ENCODE data around the gene SMURF1.

SMURF1 gene

GRCh38 chr7:99014113-99014985 is 129.6 kb downstream of the SMURF1 start:
- H3K27ac ChIP-seq (ENCODE audit: low read length), result no peak overlapping the region
- no peak for DNase-seq (ENCODE audit: low read depth, low spot score)
- no peaks in the 10 kb centered on the region for H3K9me3 ChIP-seq (ENCODE audit: control insufficient read depth, insufficient read depth, low read length)
- no CpG with 5 or more reads among the region's 18 CpGs for WGBS (ENCODE audit: insufficient coverage, insufficient read length)
- H3K27me3 ChIP-seq (ENCODE audit: control insufficient read depth, insufficient read depth, low read length), result no peaks in the 10 kb centered on the region
- H3K4me1 ChIP-seq (ENCODE audit: control insufficient read depth, insufficient read depth, low read length), result no peaks in the 10 kb centered on the region
- peaks cover 26% of the 10 kb centered on the region for H3K36me3 ChIP-seq (ENCODE audit: control insufficient read depth, insufficient read depth, low read length)
- H3K4me3 ChIP-seq (ENCODE audit: low read length), result no peak overlapping the region

DNA sequence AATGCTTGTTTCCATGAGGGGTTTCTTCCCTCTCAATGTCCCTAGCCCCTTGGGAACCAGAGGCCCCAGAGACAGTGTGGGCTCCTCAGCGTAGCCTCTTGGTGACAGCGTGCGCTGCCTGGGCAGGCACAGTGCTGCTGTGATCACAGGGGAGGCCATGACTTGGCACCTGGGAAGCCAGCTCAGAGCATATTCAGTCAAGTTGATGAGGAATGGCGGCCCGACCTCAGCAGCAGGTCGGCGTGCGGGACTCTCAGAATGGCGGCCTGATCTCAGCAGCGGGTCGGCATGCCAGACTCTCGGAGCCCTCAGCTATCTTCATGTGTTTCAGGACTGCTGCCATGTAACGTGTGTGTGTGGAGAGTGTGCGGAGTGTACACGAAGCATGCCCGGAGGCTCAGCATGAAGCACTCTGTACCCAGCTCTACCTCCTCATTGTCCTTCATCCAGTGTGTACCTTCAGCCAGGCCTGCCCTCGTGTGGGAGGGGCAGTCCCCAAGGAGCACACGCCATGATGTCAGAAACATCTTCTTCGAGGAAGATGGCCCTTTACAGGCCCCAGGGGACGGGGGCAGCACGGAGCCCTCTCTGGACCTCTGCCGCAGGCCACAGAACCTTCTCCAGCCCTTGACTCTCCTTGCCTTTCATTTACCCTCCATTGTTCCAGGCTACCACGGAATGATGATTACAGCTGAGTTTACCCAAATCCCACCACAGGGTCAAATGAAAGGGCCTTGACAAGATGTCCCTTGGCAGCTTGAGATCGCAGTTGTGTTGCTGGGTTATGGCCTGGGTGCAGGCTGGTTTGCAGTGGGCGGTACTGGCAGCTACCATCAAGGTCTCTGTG is 130.4 kb downstream of the SMURF1 start:
- Histone ChIP-seq H3K9me3 (ENCODE audit: control insufficient read depth, insufficient read depth, low read length) (no peaks in the 10 kb centered on the region), H3K4me3 (ENCODE audit: low read length) (no peak overlapping the region), H3K27ac (ENCODE audit: low read length) (no peak overlapping the region), H3K36me3 (ENCODE audit: control insufficient read depth, insufficient read depth, low read length) (peaks cover 34% of the 10 kb centered on the region), H3K4me1 (ENCODE audit: control insufficient read depth, insufficient read depth, low read length) (no peaks in the 10 kb centered on the region), H3K27me3 (ENCODE audit: control insufficient read depth, insufficient read depth, low read length) (no peaks in the 10 kb centered on the region)
- no peak for DNase-seq (ENCODE audit: low read depth, low spot score)
- WGBS (ENCODE audit: insufficient coverage, insufficient read length), result no CpG with 5 or more reads among the region's 25 CpGs

GRCh38 chr7:99012722-99013121 is 131.2 kb downstream of the SMURF1 start:
- H3K36me3 ChIP-seq (ENCODE audit: control insufficient read depth, insufficient read depth, low read length), result peaks cover 38% of the 10 kb centered on the region
- no peaks in the 10 kb centered on the region for H3K27me3 ChIP-seq (ENCODE audit: control insufficient read depth, insufficient read depth, low read length)
- no peaks in the 10 kb centered on the region for H3K4me1 ChIP-seq (ENCODE audit: control insufficient read depth, insufficient read depth, low read length)
- no peak overlapping the region for H3K27ac ChIP-seq (ENCODE audit: low read length)
- no CpG with 5 or more reads among the region's 13 CpGs for WGBS (ENCODE audit: insufficient coverage, insufficient read length)
- H3K4me3 ChIP-seq (ENCODE audit: low read length), result no peak overlapping the region
- no peak for DNase-seq (ENCODE audit: low read depth, low spot score)
- H3K9me3 ChIP-seq (ENCODE audit: control insufficient read depth, insufficient read depth, low read length), result no peaks in the 10 kb centered on the region

DNA sequence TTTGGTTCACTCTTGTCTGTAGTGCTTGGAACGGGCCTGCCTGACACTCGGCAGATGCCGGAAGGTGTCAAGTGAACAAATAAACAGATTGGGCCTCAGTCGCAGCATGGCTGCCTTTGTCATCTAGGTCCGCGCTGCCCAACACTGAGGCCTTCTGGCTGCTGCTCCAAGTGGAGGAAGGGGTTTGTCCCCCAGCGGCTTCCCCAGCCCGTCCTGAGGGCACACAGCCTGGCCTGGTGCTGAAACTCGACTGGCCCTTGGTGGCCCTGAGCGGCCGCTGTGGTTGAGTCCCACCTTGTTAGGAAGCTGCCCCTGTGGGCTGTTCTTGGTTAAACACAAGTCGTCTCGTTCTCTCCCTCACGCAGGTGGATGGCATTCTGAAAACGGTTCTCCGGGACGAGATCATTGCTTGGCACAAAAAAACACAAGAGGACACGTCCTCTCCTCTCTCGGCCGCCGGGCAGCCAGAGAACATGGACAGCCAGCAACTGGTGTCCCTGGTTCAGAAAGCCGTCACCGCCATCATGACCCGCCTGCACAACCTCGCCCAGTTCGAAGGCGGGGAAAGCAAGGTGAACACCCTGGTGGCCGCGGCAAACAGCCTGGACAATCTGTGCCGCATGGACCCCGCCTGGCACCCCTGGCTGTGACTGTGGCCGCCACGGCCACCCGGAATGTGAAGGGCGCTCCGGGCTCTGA is 132.1 kb downstream of the SMURF1 start:
- H3K27ac ChIP-seq (ENCODE audit: low read length), result no peak overlapping the region
- no peak overlapping the region for H3K4me3 ChIP-seq (ENCODE audit: low read length)
- no CpG with 5 or more reads among the region's 36 CpGs for WGBS (ENCODE audit: insufficient coverage, insufficient read length)
- no peaks in the 10 kb centered on the region for H3K27me3 ChIP-seq (ENCODE audit: control insufficient read depth, insufficient read depth, low read length)
- no peaks in the 10 kb centered on the region for H3K9me3 ChIP-seq (ENCODE audit: control insufficient read depth, insufficient read depth, low read length)
- H3K36me3 ChIP-seq (ENCODE audit: control insufficient read depth, insufficient read depth, low read length), result peaks cover 40% of the 10 kb centered on the region
- no peaks in the 10 kb centered on the region for H3K4me1 ChIP-seq (ENCODE audit: control insufficient read depth, insufficient read depth, low read length)
- no peak for DNase-seq (ENCODE audit: low read depth, low spot score)

- Histone ChIP-seq H3K4me3 (ENCODE audit: low read length) (no peak overlapping the region), H3K36me3 (ENCODE audit: control insufficient read depth, insufficient read depth, low read length) (peaks cover 44% of the 10 kb centered on the region), H3K9me3 (ENCODE audit: control insufficient read depth, insufficient read depth, low read length) (no peaks in the 10 kb centered on the region), H3K27me3 (ENCODE audit: control insufficient read depth, insufficient read depth, low read length) (no peaks in the 10 kb centered on the region), H3K4me1 (ENCODE audit: control insufficient read depth, insufficient read depth, low read length) (no peaks in the 10 kb centered on the region), H3K27ac (ENCODE audit: low read length) (no peak overlapping the region)
- DNase-seq (ENCODE audit: low read depth, low spot score), result no peak
- no CpG with 5 or more reads among the region's 24 CpGs for WGBS (ENCODE audit: insufficient coverage, insufficient read length)
These were observed 132.6 kb downstream of the SMURF1 start for GRCh38 chr7:99011341-99011705.

- WGBS (ENCODE audit: insufficient coverage, insufficient read length), result no CpG with 5 or more reads among the region's 9 CpGs
- Histone ChIP-seq H3K4me3 (ENCODE audit: low read length) (no peak overlapping the region), H3K27ac (ENCODE audit: low read length) (no peak overlapping the region), H3K36me3 (ENCODE audit: control insufficient read depth, insufficient read depth, low read length) (peaks cover 49% of the 10 kb centered on the region), H3K27me3 (ENCODE audit: control insufficient read depth, insufficient read depth, low read length) (no peaks in the 10 kb centered on the region), H3K9me3 (ENCODE audit: control insufficient read depth, insufficient read depth, low read length) (no peaks in the 10 kb centered on the region), H3K4me1 (ENCODE audit: control insufficient read depth, insufficient read depth, low read length) (no peaks in the 10 kb centered on the region)
- DNase-seq (ENCODE audit: low read depth, low spot score), result no peak
These were observed 133.6 kb downstream of the SMURF1 start for GRCh38 chr7:99010281-99010680.

- Histone ChIP-seq H3K9me3 (ENCODE audit: control insufficient read depth, insufficient read depth, low read length) (no peaks in the 10 kb centered on the region), H3K4me3 (ENCODE audit: low read length) (no peak overlapping the region), H3K36me3 (ENCODE audit: control insufficient read depth, insufficient read depth, low read length) (peaks cover 58% of the 10 kb centered on the region), H3K27ac (ENCODE audit: low read length) (no peak overlapping the region), H3K27me3 (ENCODE audit: control insufficient read depth, insufficient read depth, low read length) (no peaks in the 10 kb centered on the region), H3K4me1 (ENCODE audit: control insufficient read depth, insufficient read depth, low read length) (no peaks in the 10 kb centered on the region)
- WGBS (ENCODE audit: insufficient coverage, insufficient read length), result no CpG with 5 or more reads among the region's 11 CpGs
- DNase-seq (ENCODE audit: low read depth, low spot score), result no peak
These were observed 134.9 kb downstream of the SMURF1 start for GRCh38 chr7:99008921-99009530.

GRCh38 chr7:99008181-99008631 is 135.7 kb downstream of the SMURF1 start:
- Histone ChIP-seq H3K36me3 (ENCODE audit: control insufficient read depth, insufficient read depth, low read length) (peaks cover 53% of the 10 kb centered on the region), H3K27me3 (ENCODE audit: control insufficient read depth, insufficient read depth, low read length) (no peaks in the 10 kb centered on the region), H3K4me1 (ENCODE audit: control insufficient read depth, insufficient read depth, low read length) (no peaks in the 10 kb centered on the region), H3K27ac (ENCODE audit: low read length) (no peak overlapping the region), H3K9me3 (ENCODE audit: control insufficient read depth, insufficient read depth, low read length) (no peaks in the 10 kb centered on the region), H3K4me3 (ENCODE audit: low read length) (no peak overlapping the region)
- no peak for DNase-seq (ENCODE audit: low read depth, low spot score)
- no CpG with 5 or more reads among the region's 23 CpGs for WGBS (ENCODE audit: insufficient coverage, insufficient read length)

DNA sequence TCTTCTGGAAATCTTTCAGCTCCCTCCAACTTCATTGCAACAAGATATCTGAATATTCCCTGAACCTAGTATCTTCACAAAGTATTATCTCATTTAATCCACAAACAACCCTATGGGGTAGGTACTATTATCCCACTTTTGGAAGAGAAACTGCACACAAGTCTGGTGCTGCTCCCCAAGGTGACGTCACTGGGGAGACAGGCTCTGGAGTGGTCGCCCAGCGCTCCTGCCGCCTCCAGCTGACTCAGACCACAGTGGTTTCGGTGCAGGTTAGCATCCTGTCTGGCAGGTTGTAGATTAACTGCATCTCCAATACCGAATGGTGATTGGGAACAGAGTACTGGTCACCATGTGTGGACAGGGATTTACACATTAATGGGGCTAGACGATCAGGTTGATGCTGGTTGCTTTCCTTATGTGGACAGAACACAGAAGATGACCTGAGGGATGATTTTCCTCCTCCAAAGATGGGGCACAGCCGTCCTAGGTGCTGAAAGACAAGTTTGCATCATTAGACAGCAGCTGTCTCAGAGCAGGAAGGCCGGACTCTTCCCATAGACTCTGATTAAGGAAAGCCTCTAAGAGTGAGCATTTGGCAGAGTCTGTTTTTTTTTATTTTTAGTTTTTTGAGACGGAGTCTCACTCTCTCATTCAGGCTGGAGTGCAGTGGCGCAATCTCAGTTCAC is 137.0 kb downstream of the SMURF1 start:
- DNase-seq (ENCODE audit: low read depth, low spot score), result no peak
- no CpG with 5 or more reads among the region's 11 CpGs for WGBS (ENCODE audit: insufficient coverage, insufficient read length)
- peaks cover 45% of the 10 kb centered on the region for H3K36me3 ChIP-seq (ENCODE audit: control insufficient read depth, insufficient read depth, low read length)

More for the DNA sequence above, 137.0 kb downstream of the SMURF1 start:
- Histone ChIP-seq H3K4me3 (ENCODE audit: low read length) (no peak overlapping the region), H3K9me3 (ENCODE audit: control insufficient read depth, insufficient read depth, low read length) (no peaks in the 10 kb centered on the region), H3K27ac (ENCODE audit: low read length) (no peak overlapping the region), H3K27me3 (ENCODE audit: control insufficient read depth, insufficient read depth, low read length) (no peaks in the 10 kb centered on the region), H3K4me1 (ENCODE audit: control insufficient read depth, insufficient read depth, low read length) (no peaks in the 10 kb centered on the region)
